GM06990 (cell line): Measurements from ENCODE around the gene IL37.

Experiments used
- DNase-seq: peaks from one replicate; pipeline ENCODE4 v3.0.0-alpha.2; 2011; ENCODE audit not compliant: insufficient read length; ENCODE audit errors: extremely low read depth
- H3K27me3 ChIP-seq: replicated peaks from 2 replicates; pipeline ENCODE4 v1.6.0; 2011; ENCODE audit warnings: low read length; ENCODE audit not compliant: control insufficient read depth, insufficient read depth
- H3K36me3 ChIP-seq: 2 replicates; pipeline ENCODE4 v1.5.1; 2011; ENCODE audit warnings: low read length; ENCODE audit not compliant: control insufficient read depth, insufficient read depth
- H3K4me3 ChIP-seq: replicated peaks from 2 replicates; pipeline ENCODE4 v1.5.1; 2011; ENCODE audit warnings: low read depth, mild to moderate bottlenecking, control low read depth, low read length
- TF ChIP-seq, protein P1 (sequence below): IDR thresholded peaks from 2 replicates; pipeline ENCODE4 v1.5.1; 2011; ENCODE audit warnings: low read length, control low read depth, mild to moderate bottlenecking, inconsistent platforms; ENCODE audit not compliant: insufficient read depth, poor library complexity, severe bottlenecking

IL37 gene

DNA sequence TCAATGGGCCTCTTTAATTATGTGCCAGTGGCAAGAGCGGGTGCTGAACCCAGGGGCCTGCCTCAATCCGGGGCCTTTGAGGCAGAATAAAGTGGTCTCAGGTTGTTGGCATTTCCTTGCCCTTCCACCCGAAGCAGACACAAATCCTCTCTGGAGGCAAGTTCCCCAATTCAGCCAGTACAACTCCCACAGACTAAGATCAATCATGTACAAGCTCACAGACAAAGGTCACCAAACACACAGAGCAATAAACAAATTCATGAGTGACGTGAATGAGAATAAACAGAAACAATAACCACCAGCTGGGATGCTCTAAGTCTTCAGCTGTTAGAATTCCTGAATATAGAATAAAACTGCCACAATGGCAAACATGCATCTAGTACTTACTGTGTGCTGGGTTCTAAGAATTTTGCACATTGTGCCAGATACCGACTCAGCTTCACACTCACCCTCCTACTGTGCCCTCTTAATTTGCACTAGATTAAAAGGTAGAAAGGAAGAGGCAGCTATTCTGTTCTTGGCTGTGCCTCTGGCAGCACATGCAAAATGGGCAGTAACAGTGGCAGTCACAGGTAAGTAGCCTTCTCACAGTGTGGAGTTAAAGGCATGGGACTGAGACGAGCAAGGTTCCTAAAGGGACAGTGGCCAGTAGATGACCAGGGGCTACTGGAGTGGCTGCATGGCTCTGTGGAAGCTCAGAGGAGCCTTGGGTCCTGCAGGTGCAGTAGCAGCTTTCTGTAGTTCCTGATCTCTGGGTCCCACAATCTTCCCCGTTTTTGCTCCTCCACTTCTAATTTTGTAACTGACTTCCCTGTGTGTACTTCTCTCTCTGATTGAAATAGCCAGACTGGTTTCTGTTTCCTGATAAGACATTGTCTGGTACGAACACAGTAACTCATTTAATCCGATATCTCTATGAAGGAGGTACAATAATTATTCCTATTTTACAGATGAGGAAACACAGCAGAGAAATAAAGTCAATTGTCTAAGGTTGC lies 39.8 kb upstream of the IL37 start:
- TF ChIP-seq, protein P1, sequence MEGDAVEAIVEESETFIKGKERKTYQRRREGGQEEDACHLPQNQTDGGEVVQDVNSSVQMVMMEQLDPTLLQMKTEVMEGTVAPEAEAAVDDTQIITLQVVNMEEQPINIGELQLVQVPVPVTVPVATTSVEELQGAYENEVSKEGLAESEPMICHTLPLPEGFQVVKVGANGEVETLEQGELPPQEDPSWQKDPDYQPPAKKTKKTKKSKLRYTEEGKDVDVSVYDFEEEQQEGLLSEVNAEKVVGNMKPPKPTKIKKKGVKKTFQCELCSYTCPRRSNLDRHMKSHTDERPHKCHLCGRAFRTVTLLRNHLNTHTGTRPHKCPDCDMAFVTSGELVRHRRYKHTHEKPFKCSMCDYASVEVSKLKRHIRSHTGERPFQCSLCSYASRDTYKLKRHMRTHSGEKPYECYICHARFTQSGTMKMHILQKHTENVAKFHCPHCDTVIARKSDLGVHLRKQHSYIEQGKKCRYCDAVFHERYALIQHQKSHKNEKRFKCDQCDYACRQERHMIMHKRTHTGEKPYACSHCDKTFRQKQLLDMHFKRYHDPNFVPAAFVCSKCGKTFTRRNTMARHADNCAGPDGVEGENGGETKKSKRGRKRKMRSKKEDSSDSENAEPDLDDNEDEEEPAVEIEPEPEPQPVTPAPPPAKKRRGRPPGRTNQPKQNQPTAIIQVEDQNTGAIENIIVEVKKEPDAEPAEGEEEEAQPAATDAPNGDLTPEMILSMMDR: no peak
- H3K36me3 ChIP-seq: no peaks in the 10 kb centered on the region
- no peaks in the 10 kb centered on the region for H3K27me3 ChIP-seq
- no peak overlapping the region for H3K4me3 ChIP-seq
- no peak for DNase-seq

DNA sequence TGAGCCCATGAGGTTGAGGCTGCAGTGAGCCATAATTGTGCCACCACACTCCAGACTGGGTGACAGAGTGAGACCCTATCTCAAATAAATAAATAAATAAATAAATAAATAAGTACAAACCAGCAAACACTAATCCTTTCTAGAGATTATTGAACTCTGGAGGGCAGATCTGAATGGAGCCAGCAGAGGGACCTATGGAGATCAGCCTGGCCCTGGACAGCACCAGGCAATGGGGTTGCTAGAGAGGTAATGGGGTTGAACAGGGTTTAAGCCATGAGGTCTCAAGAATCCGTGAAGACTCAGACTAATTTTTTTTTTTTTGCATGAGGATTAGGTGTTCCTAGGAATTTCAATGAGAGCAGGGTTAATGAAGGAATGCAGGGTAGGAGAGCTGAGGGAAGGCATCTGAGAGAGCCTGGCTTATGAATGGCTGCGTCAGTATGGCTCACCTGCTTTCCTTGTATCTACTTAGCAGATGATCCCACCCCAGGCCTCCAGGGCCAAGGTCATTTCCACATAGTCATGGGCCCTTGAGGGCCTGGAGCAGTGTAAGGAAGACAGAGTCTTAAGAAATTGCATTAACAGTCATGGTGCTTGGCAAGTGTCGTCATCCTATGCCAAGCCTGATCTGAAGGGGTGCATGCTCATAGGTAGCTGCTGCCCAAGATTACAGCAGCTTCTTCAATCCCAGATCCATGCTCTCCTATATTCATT lies 34.6 kb upstream of the IL37 start:
- Histone ChIP-seq H3K27me3 (no peaks in the 10 kb centered on the region), H3K36me3 (no peaks in the 10 kb centered on the region), H3K4me3 (no peak overlapping the region)
- TF ChIP-seq, protein P1: no peak
- no peak for DNase-seq

DNA sequence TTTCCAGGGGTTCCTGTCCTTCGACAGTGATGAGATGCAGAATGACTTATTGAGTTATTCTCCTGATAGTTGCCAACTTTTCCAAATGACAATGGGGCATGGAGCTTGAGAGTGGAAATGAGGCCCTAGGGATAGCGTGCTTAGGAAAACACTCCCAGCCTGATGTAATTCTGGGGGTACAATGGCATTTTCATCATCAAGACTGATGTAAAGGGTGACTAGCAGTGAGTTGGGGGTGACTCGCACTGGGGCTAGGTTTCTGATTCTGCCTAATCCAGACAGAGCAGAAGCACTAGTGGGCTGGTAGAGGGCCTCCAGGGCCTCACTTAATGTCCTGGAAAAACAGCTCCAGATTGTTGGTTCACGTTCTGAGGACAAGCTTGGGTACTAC lies 34.0 kb upstream of the IL37 start:
- DNase-seq: no peak
- TF ChIP-seq, protein P1: no peak
- Histone ChIP-seq H3K4me3 (no peak overlapping the region), H3K27me3 (no peaks in the 10 kb centered on the region), H3K36me3 (no peaks in the 10 kb centered on the region)

DNA sequence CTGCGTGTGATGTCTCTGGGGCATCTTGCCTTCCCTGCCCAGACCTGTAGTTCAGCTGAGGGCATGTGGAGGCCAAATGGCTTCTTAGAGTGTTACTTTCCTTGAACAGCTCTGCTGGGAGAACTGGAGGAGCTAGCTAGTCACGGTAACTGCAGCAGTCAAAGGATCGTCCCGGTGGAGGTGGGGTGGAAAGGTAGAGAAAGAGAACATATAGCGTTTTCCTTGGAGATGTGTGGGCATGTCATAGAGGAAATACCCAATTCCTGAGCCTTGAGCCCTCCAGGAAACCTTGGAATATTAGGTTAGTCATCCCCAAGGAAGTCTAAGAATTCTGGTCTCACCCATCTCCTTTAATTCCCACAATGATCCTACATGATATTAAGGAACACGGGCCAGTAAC lies 33.5 kb upstream of the IL37 start:
- no peak for DNase-seq
- TF ChIP-seq, protein P1: no peak
- Histone ChIP-seq H3K4me3 (no peak overlapping the region), H3K27me3 (no peaks in the 10 kb centered on the region), H3K36me3 (no peaks in the 10 kb centered on the region)

DNA sequence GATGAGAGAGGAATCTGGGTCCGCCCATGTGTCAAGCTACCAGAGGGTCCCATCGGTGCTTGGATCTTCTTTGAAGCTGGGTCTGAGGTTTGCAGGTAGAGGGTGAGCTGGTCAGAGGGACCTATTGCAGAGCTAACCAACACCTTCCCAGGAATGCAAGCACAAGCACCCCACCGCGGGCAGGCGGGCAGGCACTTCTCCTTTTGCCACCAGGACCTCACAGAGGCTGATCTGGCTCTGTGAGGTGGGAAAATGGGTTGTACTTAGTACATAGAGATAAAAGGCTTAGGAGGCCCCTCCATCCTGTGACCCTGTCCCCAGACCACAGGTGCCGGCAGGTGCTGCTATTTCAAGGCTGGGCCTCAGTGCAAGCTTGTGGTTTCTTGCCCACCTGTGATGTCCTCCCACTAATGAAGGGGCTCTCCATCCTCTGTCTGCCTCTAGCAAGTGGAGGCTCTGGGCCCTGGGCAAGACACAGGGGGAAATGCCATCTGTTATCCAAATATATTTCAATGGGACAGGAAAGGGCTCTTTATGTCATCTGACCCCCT lies 31.4 kb upstream of the IL37 start:
- peak; percentile 27 for DNase-seq
- no peak overlapping the region for H3K4me3 ChIP-seq
- no peaks in the 10 kb centered on the region for H3K27me3 ChIP-seq
- TF ChIP-seq, protein P1: no peak
- H3K36me3 ChIP-seq: no peaks in the 10 kb centered on the region
